GM12872 (cell line): Measurements from ENCODE around the gene PTBP3.

Source experiments
- TF ChIP-seq, protein P1 (sequence below): IDR thresholded peaks from 3 replicates; pipeline ENCODE4 v1.5.1; 2011; ENCODE audit warnings: low read depth, mild to moderate bottlenecking, low read length, moderate library complexity; ENCODE audit not compliant: insufficient read depth

The PTBP3 gene

DNA sequence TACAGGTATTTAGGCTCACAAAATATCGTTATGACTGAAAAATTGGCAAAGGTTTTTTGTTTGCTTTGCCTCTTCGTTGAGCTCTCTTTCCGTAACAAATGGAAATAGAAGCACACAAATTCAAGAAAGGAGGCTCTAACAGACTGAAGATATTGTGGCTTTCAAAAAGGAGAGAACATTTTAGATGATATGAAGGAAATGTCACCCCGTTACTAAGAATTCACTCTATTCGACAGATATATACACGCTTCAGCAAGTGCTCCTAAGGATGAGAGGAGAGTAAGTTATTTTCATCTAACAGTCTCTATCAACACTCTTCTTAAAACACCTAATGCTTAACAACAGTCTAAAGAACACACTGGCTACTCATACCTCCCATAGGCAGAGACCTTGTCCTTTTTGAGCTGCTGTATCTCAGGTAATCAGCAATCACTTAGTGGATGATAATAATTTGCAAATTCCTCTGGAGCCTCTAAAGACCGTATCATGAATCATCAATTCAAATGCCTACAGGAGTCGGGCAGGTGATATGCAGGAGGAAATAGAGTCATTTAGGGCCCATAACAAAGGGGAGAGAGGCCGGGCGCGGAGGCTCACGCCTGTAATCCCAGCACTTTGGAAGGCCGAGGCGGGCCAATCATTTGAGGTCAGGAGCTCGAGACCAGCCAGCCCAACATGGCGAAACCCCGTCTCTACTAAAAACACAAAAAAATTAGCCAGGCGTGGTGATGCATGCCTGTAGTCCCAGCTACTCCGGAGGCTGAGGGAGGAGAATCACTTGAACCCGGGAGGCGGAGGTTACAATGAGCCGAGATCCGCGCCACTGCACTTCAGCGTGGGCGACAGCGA, 45.1 kb upstream of the PTBP3 start:
- TF ChIP-seq, protein P1, sequence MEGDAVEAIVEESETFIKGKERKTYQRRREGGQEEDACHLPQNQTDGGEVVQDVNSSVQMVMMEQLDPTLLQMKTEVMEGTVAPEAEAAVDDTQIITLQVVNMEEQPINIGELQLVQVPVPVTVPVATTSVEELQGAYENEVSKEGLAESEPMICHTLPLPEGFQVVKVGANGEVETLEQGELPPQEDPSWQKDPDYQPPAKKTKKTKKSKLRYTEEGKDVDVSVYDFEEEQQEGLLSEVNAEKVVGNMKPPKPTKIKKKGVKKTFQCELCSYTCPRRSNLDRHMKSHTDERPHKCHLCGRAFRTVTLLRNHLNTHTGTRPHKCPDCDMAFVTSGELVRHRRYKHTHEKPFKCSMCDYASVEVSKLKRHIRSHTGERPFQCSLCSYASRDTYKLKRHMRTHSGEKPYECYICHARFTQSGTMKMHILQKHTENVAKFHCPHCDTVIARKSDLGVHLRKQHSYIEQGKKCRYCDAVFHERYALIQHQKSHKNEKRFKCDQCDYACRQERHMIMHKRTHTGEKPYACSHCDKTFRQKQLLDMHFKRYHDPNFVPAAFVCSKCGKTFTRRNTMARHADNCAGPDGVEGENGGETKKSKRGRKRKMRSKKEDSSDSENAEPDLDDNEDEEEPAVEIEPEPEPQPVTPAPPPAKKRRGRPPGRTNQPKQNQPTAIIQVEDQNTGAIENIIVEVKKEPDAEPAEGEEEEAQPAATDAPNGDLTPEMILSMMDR: no peak

- TF ChIP-seq, protein P1: no peak
Observed at GRCh38 chr9:112377684-112378327, 44.4 kb upstream of the PTBP3 start.

- TF ChIP-seq, protein P1: no peak
Observed at GRCh38 chr9:112377087-112377486, 43.7 kb upstream of the PTBP3 start.

- TF ChIP-seq, protein P1: no peak
Observed at GRCh38 chr9:112375361-112375760, 41.9 kb upstream of the PTBP3 start.

DNA sequence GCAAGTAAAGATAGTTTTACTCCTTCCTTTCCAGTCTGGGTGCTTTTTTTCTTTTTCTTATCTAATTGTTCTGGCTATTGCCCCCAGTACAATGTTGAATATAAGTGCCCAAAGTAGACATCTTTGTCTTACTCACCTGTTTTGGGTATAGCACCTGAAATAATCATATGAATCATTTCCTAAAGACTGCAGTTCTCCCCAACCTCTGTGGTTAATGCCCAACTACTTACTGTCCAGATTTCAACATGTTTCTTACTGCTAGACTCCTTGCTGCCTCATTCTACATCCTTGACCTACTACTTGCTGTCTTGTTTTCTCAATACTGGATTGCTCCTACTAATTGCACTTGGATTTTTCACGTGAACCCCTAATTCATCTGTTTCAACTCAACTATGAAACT, 37.6 kb upstream of the PTBP3 start:
- TF ChIP-seq, protein P1: no peak

DNA sequence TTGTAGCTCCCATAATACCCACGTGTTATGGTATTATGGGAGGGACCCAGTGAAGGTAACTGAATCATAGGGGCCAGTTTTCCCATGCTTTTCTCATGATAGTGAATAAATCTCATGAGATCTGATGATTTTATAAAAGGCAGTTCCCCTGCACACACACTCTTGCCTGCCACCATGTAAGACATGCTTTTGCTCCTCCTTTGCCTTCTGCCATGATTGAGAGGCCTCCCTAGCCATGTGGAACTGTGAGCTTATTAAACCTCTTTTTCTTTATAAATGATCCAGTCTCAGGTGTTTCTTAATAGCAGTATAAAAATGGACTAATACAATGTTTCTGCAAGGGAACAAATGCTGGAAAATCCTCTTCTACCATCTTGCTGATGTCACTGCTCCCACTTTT, 36.4 kb upstream of the PTBP3 start:
- TF ChIP-seq, protein P1: no peak

DNA sequence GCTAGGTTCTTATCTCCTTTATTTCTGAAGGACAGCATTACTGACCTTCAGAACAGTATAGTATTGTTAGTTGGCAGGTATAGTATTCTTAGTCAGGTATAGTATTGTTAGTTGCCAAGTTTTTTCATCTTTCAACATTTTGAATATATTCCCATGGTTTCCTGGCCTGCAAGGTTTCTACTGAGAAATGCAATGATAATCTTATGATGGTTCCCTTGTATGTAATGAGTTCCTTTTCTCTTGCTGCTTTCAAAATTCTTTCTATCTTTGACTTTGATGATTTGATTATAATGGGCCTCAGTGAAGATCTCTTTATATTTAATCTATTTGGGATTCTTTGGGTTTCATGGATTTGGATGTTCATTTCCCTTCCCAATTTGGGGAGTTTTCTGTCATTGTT, 34.0 kb upstream of the PTBP3 start:
- TF ChIP-seq, protein P1: no peak
